ENCODE results near the gene ZNF652.
"Not testable (repeated sequence)": the region's sequence is repeated elsewhere in the genome, so short reads cannot be mapped to it uniquely, and the experiment has no call there.

Gene ZNF652

GRCh38 chr17:49266233-49266632 is 95.8 kb downstream of the ZNF652 start:
- Histone ChIP-seq H3K4me2 (ENCODE audit: low read depth, low read length, poor library complexity, severe bottlenecking) (no peak overlapping the region), H3K27ac (ENCODE audit: low read depth, low read length) (no peak overlapping the region), H3K27me3 (ENCODE audit: low read length) (no peaks in the 10 kb centered on the region), H3K36me3 (ENCODE audit: low read length) (no peaks in the 10 kb centered on the region), H3K79me2 (ENCODE audit: insufficient read depth, low read length) (no peaks in the 10 kb centered on the region), H3K9me3 (ENCODE audit: insufficient read depth, low read length) (no peaks in the 10 kb centered on the region), H4K20me1 (ENCODE audit: low read depth, low read length) (no peaks in the 10 kb centered on the region), H3K9ac (ENCODE audit: low read length) (no peak overlapping the region), H3F3A (ENCODE audit: insufficient read depth) (no peaks in the 10 kb centered on the region), H3K4me3 (ENCODE audit: insufficient read depth, low read length, poor library complexity, severe bottlenecking) (no peak overlapping the region), H2AFZ (ENCODE audit: low read depth, low read length, severe bottlenecking) (no peak overlapping the region), H3K9me2 (replicated peaks; ENCODE audit: insufficient read depth, low read length) (no peaks in the 10 kb centered on the region)
- no peak for TF ChIP-seq EZH2phosphoT487 (conservative IDR thresholded peaks at IDR 0.05; ENCODE audit: low read length)
- TF ChIP-seq CTCF (IDR thresholded peaks at IDR 0.05; ENCODE audit: insufficient read depth, low read length, poor library complexity, severe bottlenecking): no peak

- not testable (repeated sequence) for H3F3A ChIP-seq (ENCODE audit: insufficient read depth); H3K9me3 ChIP-seq (ENCODE audit: insufficient read depth, low read length); H3K9me2 ChIP-seq (replicated peaks; ENCODE audit: insufficient read depth, low read length); H3K4me2 ChIP-seq (ENCODE audit: low read depth, low read length, poor library complexity, severe bottlenecking); H3K79me2 ChIP-seq (ENCODE audit: insufficient read depth, low read length); H3K4me3 ChIP-seq (ENCODE audit: insufficient read depth, low read length, poor library complexity, severe bottlenecking); H3K36me3 ChIP-seq (ENCODE audit: low read length); H3K27me3 ChIP-seq (ENCODE audit: low read length); H2AFZ ChIP-seq (ENCODE audit: low read depth, low read length, severe bottlenecking); H4K20me1 ChIP-seq (ENCODE audit: low read depth, low read length); H3K9ac ChIP-seq (ENCODE audit: low read length); H3K27ac ChIP-seq (ENCODE audit: low read depth, low read length)
These were observed 100.5 kb downstream of the ZNF652 start for GRCh38 chr17:49261540-49261939.

GRCh38 chr17:49260817-49261291 is 101.2 kb downstream of the ZNF652 start:
- H3K4me3 ChIP-seq (ENCODE audit: insufficient read depth, low read length, poor library complexity, severe bottlenecking): no peak overlapping the region
- H3K9ac ChIP-seq (ENCODE audit: low read length): no peak overlapping the region
- H3K27ac ChIP-seq (ENCODE audit: low read depth, low read length): no peak overlapping the region
- H3K9me2 ChIP-seq (replicated peaks; ENCODE audit: insufficient read depth, low read length): no peaks in the 10 kb centered on the region
- no peak for TF ChIP-seq CTCF (IDR thresholded peaks at IDR 0.05; ENCODE audit: insufficient read depth, low read length, poor library complexity, severe bottlenecking)
- no peak for TF ChIP-seq EZH2phosphoT487 (conservative IDR thresholded peaks at IDR 0.05; ENCODE audit: low read length)
- peak overlapping the region; percentile 45 for H3K4me2 ChIP-seq (ENCODE audit: low read depth, low read length, poor library complexity, severe bottlenecking)
- no peaks in the 10 kb centered on the region for H3K36me3 ChIP-seq (ENCODE audit: low read length)
- no peaks in the 10 kb centered on the region for H3F3A ChIP-seq (ENCODE audit: insufficient read depth)
- no peaks in the 10 kb centered on the region for H3K79me2 ChIP-seq (ENCODE audit: insufficient read depth, low read length)
- H4K20me1 ChIP-seq (ENCODE audit: low read depth, low read length): no peaks in the 10 kb centered on the region
- no peak overlapping the region for H2AFZ ChIP-seq (ENCODE audit: low read depth, low read length, severe bottlenecking)
- no peaks in the 10 kb centered on the region for H3K9me3 ChIP-seq (ENCODE audit: insufficient read depth, low read length)
- H3K27me3 ChIP-seq (ENCODE audit: low read length): no peaks in the 10 kb centered on the region

GRCh38 chr17:49260011-49260816 is 101.8 kb downstream of the ZNF652 start:
- Histone ChIP-seq H3K27ac (ENCODE audit: low read depth, low read length) (no peak overlapping the region), H3K27me3 (ENCODE audit: low read length) (no peaks in the 10 kb centered on the region), H3K9ac (ENCODE audit: low read length) (no peak overlapping the region; the same call in 1 of the 2 replicates)

More at GRCh38 chr17:49260011-49260816, 101.8 kb downstream of the ZNF652 start:
- no peaks in the 10 kb centered on the region for H3F3A ChIP-seq (ENCODE audit: insufficient read depth)
- TF ChIP-seq CTCF (IDR thresholded peaks at IDR 0.05; ENCODE audit: insufficient read depth, low read length, poor library complexity, severe bottlenecking) (no peak), EZH2phosphoT487 (conservative IDR thresholded peaks at IDR 0.05; ENCODE audit: low read length) (0 out of 2 replicates have a peak, but pooled peaks have one; percentile 83)
- no peaks in the 10 kb centered on the region for H3K79me2 ChIP-seq (ENCODE audit: insufficient read depth, low read length)
- H3K9me2 ChIP-seq (replicated peaks; ENCODE audit: insufficient read depth, low read length): no peaks in the 10 kb centered on the region
- H3K36me3 ChIP-seq (ENCODE audit: low read length): no peaks in the 10 kb centered on the region
- H3K9me3 ChIP-seq (ENCODE audit: insufficient read depth, low read length): no peaks in the 10 kb centered on the region
- peak overlapping the region; percentile 45 for H3K4me2 ChIP-seq (ENCODE audit: low read depth, low read length, poor library complexity, severe bottlenecking)
- H4K20me1 ChIP-seq (ENCODE audit: low read depth, low read length): no peaks in the 10 kb centered on the region
- H3K4me3 ChIP-seq (ENCODE audit: insufficient read depth, low read length, poor library complexity, severe bottlenecking): no peak overlapping the region
- no peak overlapping the region for H2AFZ ChIP-seq (ENCODE audit: low read depth, low read length, severe bottlenecking)
